Lower lobe of right lung (tissue), 2 donors: ENCODE results near the gene ZNF608. TPM values are rescaled to one million over a fixed set of nuclear protein-coding genes. Genes with fewer than 3 reads are reported as not detected.

ENCODE experiments used
- ATAC-seq, 2 donors: fragments of 200-7000 bp; cut with Tn5 transposase; one replicate each; pipeline ENCODE4 v1.9.1; 2020 to 2022; ENCODE audit warnings: mild to moderate bottlenecking in 2 of 2, moderate library complexity in 2 of 2
- DNase-seq: peaks from one replicate; pipeline ENCODE4 v3.0.0-alpha.2; 2020
- H3K27ac ChIP-seq: fragments of 200-600 bp; one replicate; pipeline ENCODE4 v1.8.0; 2022
- H3K27me3 ChIP-seq: fragments of 200-600 bp; one replicate; pipeline ENCODE4 v1.8.0; 2022; ENCODE audit warnings: low read depth
- H3K36me3 ChIP-seq: fragments of 200-600 bp; one replicate; pipeline ENCODE4 v1.8.0; 2022; ENCODE audit warnings: mild to moderate bottlenecking
- H3K4me1 ChIP-seq: fragments of 200-600 bp; one replicate; pipeline ENCODE4 v1.8.0; 2022
- H3K4me3 ChIP-seq: fragments of 200-600 bp; one replicate; pipeline ENCODE4 v1.8.0; 2022; ENCODE audit warnings: mild to moderate bottlenecking
- H3K9me3 ChIP-seq: fragments of 200-600 bp; one replicate; pipeline ENCODE4 v1.8.0; 2022
- intact Hi-C: fragments of 100-400 bp; cut with DNase I; formaldehyde crosslinking; loops from one replicate; pipeline ENCODE4 v1.11.0; 2022
- total RNA-seq: library from RNA; stranded (reverse); fragmentation: NEBNext Ultra II Directional; extraction: Animal tissue kit (Norgen Biotek cat#: 25700); gene quantifications from one replicate; pipeline ENCODE4 v1.2.1, GENCODE V29; 2021
- TF ChIP-seq, protein P1 (sequence below): fragments of 200-600 bp; IDR thresholded peaks from one replicate; pipeline ENCODE4 v1.8.0; 2022; ENCODE audit warnings: antibody characterized with exemption, mild to moderate bottlenecking
- donor health status: DM: no; HTN: yes; CAD: no; lungs with severe emphysema.

ZNF608 gene
- total RNA-seq, 1 donor from 2014 or later = 27.9 TPM

GRCh38 chr5:124728968-124729332, 17.5 kb downstream of the ZNF608 start:
- intact Hi-C loops = no loop called here
- Histone ChIP-seq H3K9me3 (no peaks in the 10 kb centered on the region), H3K36me3 (no peaks in the 10 kb centered on the region), H3K4me1 (peaks cover 10% of the 10 kb centered on the region), H3K27ac (no peak overlapping the region), H3K4me3 (no peak overlapping the region), H3K27me3 (no peaks in the 10 kb centered on the region)
- DNase-seq (no peak), ATAC-seq (no peak)
- TF ChIP-seq, protein P1, sequence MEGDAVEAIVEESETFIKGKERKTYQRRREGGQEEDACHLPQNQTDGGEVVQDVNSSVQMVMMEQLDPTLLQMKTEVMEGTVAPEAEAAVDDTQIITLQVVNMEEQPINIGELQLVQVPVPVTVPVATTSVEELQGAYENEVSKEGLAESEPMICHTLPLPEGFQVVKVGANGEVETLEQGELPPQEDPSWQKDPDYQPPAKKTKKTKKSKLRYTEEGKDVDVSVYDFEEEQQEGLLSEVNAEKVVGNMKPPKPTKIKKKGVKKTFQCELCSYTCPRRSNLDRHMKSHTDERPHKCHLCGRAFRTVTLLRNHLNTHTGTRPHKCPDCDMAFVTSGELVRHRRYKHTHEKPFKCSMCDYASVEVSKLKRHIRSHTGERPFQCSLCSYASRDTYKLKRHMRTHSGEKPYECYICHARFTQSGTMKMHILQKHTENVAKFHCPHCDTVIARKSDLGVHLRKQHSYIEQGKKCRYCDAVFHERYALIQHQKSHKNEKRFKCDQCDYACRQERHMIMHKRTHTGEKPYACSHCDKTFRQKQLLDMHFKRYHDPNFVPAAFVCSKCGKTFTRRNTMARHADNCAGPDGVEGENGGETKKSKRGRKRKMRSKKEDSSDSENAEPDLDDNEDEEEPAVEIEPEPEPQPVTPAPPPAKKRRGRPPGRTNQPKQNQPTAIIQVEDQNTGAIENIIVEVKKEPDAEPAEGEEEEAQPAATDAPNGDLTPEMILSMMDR = no peak

DNA sequence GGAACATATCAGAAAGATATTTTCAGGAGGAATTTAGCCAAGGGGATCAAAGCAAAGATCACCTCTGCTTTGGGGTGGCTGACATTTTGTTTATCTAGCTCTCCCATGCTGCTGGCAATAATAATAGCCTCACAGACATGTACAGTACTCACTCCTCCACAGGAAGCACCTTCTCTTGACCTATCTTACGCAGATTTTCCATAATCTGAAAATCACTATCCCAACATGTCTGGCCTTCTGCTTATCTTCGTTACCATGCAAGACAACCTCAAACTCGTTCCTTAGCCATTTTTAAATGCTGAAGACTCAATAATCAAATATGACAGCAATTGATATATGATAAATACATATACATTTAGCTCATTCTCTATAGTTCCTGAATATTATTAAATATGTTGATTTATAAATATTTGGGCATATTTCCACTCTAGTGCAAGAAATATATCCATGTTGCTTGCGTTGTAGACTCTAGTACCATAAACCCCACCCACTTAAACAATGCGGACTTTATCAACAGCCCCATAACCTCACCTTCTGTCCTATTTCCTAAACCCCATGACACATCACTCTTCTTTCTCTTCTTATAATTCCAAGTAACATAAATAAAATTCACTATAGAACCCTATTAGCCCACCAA, 18.0 kb downstream of the ZNF608 start:
- ATAC-seq = no peak
- TF ChIP-seq, protein P1 = no peak
- intact Hi-C loops = no loop called here
- peaks cover 10% of the 10 kb centered on the region for H3K4me1 ChIP-seq
- no peak for DNase-seq
- H3K27ac ChIP-seq = no peak overlapping the region
- H3K36me3 ChIP-seq = no peaks in the 10 kb centered on the region
- no peaks in the 10 kb centered on the region for H3K9me3 ChIP-seq
- no peaks in the 10 kb centered on the region for H3K27me3 ChIP-seq
- H3K4me3 ChIP-seq = no peak overlapping the region

- Histone ChIP-seq H3K4me1 (peaks cover 10% of the 10 kb centered on the region), H3K36me3 (no peaks in the 10 kb centered on the region), H3K4me3 (no peak overlapping the region), H3K27ac (no peak overlapping the region), H3K9me3 (no peaks in the 10 kb centered on the region), H3K27me3 (no peaks in the 10 kb centered on the region)
- DNase-seq (no peak), ATAC-seq (no peak)
- TF ChIP-seq, protein P1 = no peak
- intact Hi-C loops = no loop called here
Observed at GRCh38 chr5:124726631-124727362, 19.6 kb downstream of the ZNF608 start.

DNA sequence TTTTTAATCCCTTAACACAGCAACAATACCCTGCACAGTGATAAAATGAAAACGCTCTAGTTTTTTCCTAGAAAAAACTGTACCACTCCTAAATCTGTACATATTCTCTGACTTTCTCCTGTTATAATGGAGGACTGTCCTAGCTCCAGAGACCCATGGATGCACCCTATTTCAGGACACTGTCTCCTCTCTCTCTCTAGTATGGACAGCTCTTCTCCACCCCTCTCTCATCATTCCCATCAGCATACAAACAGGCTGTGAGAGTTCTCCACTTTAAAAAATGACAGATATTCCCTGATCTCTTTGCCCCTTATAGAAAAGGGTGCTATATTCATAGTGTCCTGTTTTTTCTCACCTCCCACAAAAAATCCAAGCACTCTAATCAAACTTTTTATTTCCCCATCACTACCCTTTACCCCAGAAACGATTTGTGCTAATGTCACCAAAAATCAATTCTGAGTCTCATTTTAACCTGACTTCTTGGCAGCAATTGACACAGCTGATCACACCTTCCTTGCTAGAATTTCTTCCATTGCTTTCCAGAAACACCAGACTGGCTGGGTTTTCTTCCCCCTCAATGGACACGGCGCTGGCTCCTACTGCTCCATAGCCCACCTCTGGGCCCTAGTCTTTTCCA, 20.7 kb downstream of the ZNF608 start:
- no peaks in the 10 kb centered on the region for H3K9me3 ChIP-seq
- H3K4me1 ChIP-seq = peaks cover 10% of the 10 kb centered on the region
- no peak overlapping the region for H3K4me3 ChIP-seq
- TF ChIP-seq, protein P1 = no peak
- H3K36me3 ChIP-seq = no peaks in the 10 kb centered on the region
- no peak overlapping the region for H3K27ac ChIP-seq
- no peaks in the 10 kb centered on the region for H3K27me3 ChIP-seq
- no peak for DNase-seq
- no peak for ATAC-seq
- intact Hi-C loops = no loop called here

DNA sequence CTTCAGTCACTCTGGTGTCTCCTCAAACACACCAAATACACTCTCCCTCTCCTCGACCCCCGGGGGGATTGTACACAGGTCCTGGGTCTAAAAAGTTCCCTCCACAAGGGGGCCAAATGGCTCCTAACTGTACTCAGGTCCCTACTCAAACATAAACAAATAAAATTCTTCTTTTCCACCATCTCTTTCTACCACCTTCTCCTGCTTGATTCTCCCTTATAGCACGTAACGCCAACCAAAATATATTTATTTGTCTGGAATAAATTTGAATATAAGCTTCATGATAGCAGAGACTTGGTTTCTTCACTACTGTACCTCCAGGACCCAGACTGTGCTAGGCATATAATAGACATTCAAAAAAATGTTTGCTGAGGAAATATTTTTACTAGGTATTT, 21.4 kb downstream of the ZNF608 start:
- Histone ChIP-seq H3K27me3 (no peaks in the 10 kb centered on the region), H3K9me3 (no peaks in the 10 kb centered on the region), H3K27ac (no peak overlapping the region), H3K4me1 (peaks cover 4% of the 10 kb centered on the region), H3K36me3 (no peaks in the 10 kb centered on the region), H3K4me3 (no peak overlapping the region)
- ATAC-seq = no peak
- intact Hi-C loops = no loop called here
- TF ChIP-seq, protein P1 = no peak
- no peak for DNase-seq
